ENCODE measurements around the gene ZBTB17.

DNA sequence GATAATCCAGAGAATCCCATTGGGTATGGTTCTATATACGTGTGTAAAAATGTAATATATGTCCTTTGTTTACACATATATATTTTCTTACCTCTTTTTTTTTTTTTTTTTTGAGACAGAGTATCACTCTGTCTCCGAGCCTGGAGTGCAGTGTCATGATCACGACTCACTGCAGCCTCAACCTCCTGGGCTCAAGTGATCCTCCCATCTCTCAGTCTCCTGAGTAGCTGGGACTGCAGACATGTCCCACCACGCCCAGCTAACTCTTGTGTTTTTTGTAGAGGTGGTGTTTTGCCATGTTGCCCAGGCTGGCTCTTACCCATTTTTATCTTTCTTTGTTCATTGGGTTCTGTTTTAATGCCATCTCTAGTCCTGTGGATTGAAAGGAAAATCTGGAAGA is 59.5 kb downstream of the ZBTB17 start:
- TF ChIP-seq, protein P1, sequence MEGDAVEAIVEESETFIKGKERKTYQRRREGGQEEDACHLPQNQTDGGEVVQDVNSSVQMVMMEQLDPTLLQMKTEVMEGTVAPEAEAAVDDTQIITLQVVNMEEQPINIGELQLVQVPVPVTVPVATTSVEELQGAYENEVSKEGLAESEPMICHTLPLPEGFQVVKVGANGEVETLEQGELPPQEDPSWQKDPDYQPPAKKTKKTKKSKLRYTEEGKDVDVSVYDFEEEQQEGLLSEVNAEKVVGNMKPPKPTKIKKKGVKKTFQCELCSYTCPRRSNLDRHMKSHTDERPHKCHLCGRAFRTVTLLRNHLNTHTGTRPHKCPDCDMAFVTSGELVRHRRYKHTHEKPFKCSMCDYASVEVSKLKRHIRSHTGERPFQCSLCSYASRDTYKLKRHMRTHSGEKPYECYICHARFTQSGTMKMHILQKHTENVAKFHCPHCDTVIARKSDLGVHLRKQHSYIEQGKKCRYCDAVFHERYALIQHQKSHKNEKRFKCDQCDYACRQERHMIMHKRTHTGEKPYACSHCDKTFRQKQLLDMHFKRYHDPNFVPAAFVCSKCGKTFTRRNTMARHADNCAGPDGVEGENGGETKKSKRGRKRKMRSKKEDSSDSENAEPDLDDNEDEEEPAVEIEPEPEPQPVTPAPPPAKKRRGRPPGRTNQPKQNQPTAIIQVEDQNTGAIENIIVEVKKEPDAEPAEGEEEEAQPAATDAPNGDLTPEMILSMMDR (IDR thresholded peaks at IDR 0.05), result no peak
- TF ChIP-seq EP300 (IDR thresholded peaks at IDR 0.05), result no peak
